NCI-H146 (cell line): ENCODE data around the gene GPR21.

Experiments
- DNase-seq: peaks from one replicate; lab custom pipeline; 2025; lab: John Stamatoyannopoulos, UW

The GPR21 gene

GRCh38 chr9:123033864-123034601, 566 bp downstream of the GPR21 start:
- no peak for DNase-seq

GRCh38 chr9:123034881-123035510, 1.5 kb downstream of the GPR21 start:
- DNase-seq, result no peak

- no peak for DNase-seq
Measured at GRCh38 chr9:123035791-123036190, 2.3 kb downstream of the GPR21 start.

GRCh38 chr9:123036893-123037545, 3.6 kb downstream of the GPR21 start:
- DNase-seq, result no peak

- no peak for DNase-seq
Measured at GRCh38 chr9:123039617-123040219, 6.3 kb downstream of the GPR21 start.

- DNase-seq, result no peak
Measured at GRCh38 chr9:123040801-123041200, 7.3 kb downstream of the GPR21 start.

GRCh38 chr9:123041489-123041888, 8.0 kb downstream of the GPR21 start:
- DNase-seq, result no peak

GRCh38 chr9:123043081-123043939, 9.8 kb downstream of the GPR21 start:
- no peak for DNase-seq

- no peak for DNase-seq
Measured at GRCh38 chr9:123044586-123044985, 11.1 kb downstream of the GPR21 start.

- DNase-seq, result no peak
Measured at GRCh38 chr9:123046406-123047195, 13.1 kb downstream of the GPR21 start.

- no peak for DNase-seq
Measured at GRCh38 chr9:123048748-123049147, 15.3 kb downstream of the GPR21 start.

- DNase-seq, result no peak
Measured at GRCh38 chr9:123049589-123050222, 16.2 kb downstream of the GPR21 start.

- DNase-seq, result no peak
Measured at GRCh38 chr9:123053046-123053445, 19.6 kb downstream of the GPR21 start.

GRCh38 chr9:123053711-123054110, 20.2 kb downstream of the GPR21 start:
- DNase-seq, result no peak

GRCh38 chr9:123058834-123059233, 25.4 kb downstream of the GPR21 start:
- no peak for DNase-seq

- DNase-seq, result no peak
Measured at GRCh38 chr9:123059472-123060220, 26.2 kb downstream of the GPR21 start.

GRCh38 chr9:123061216-123061615, 27.7 kb downstream of the GPR21 start:
- no peak for DNase-seq

GRCh38 chr9:123062351-123063176, 29.1 kb downstream of the GPR21 start:
- no peak for DNase-seq

- no peak for DNase-seq
Measured at GRCh38 chr9:123063177-123063598, 29.7 kb downstream of the GPR21 start.
